SK-N-SH (cell line): ENCODE measurements around the gene FKBP9. TPM values are rescaled to one million over a fixed set of nuclear protein-coding genes. Genes with fewer than 3 reads are reported as not detected.
"Not testable (repeated sequence)": the region's sequence is repeated elsewhere in the genome, so short reads cannot be mapped to it uniquely, and the experiment has no call there.

ENCODE experiments used
- CTCF ChIA-PET: fragments of 300-600, 350-600 bp; formaldehyde crosslinking; extraction: SDS; loops from one replicate; lab custom pipeline; 2021; lab: Yijun Ruan, JAX
- POLR2A ChIA-PET: fragments of 350-600 bp; sonication (Branson Sonifier 250); formaldehyde crosslinking; extraction: SDS; loops from one replicate; lab custom pipeline; 2020; ENCODE audit warnings: antibody characterized with exemption, inconsistent platforms; lab: Yijun Ruan, JAX
- DNase-seq: peaks from one replicate; pipeline ENCODE4 v3.0.0; 2012
- H2AFZ ChIP-seq: fragments of 200-600 bp; sonication (generic); 2 replicates; pipeline ENCODE4 v1.8.1; 2016; ENCODE audit warnings: antibody characterized with exemption, mild to moderate bottlenecking, low read depth
- H3F3A ChIP-seq: fragments of 200-600 bp; sonication (generic); replicated peaks from 2 replicates; pipeline ENCODE3; 2016; ENCODE audit warnings: antibody characterized with exemption, mild to moderate bottlenecking; ENCODE audit not compliant: insufficient read depth
- H3K27ac ChIP-seq, 2 experiments: fragments of 200-500 bp in 1 of 2; fragments of 200-600 bp in 1 of 2; sonication (Bioruptor generic) in 1 of 2; sonication (generic), shearing (Covaris generic) in 1 of 2; 2 replicates each; pipeline versions ENCODE4 v1.5.1 to v1.6.1; 2014 to 2016; ENCODE audit warnings: low read depth in 2 of 2, inconsistent platforms in 1 of 2, low read length in 1 of 2, mild to moderate bottlenecking in 1 of 2, mixed read lengths in 1 of 2
- H3K27me3 ChIP-seq: fragments of 200-600 bp; sonication (generic), shearing (Covaris generic); 2 replicates; pipeline ENCODE4 v1.6.1; 2016; ENCODE audit warnings: mixed run types; ENCODE audit not compliant: insufficient read depth
- H3K36me3 ChIP-seq, 2 experiments: fragments of 200-500 bp in 1 of 2; fragments of 200-600 bp in 1 of 2; sonication (Bioruptor generic) in 1 of 2; sonication (generic) in 1 of 2; replicated peaks in 1 of 2; 2 replicates each; pipeline versions ENCODE3 to v1.5.1; 2014 to 2016; ENCODE audit warnings: low read length in 1 of 2, mild to moderate bottlenecking in 1 of 2; ENCODE audit not compliant: insufficient read depth in 2 of 2, control insufficient read depth in 1 of 2
- H3K4me1 ChIP-seq, 2 experiments: fragments of 200-500 bp in 1 of 2; fragments of 200-600 bp in 1 of 2; sonication (Bioruptor generic) in 1 of 2; sonication (generic), shearing (Covaris generic) in 1 of 2; 2 replicates each; pipeline versions ENCODE4 v1.5.1 to v1.6.1; 2014 to 2016; ENCODE audit warnings: low read depth in 1 of 2, low read length in 1 of 2, mixed run types in 1 of 2; ENCODE audit not compliant: insufficient read depth in 2 of 2, control insufficient read depth in 1 of 2
- H3K4me2 ChIP-seq: fragments of 200-600 bp; sonication (generic), shearing (Covaris generic); 2 replicates; pipeline ENCODE4 v1.6.1; 2017; ENCODE audit warnings: mixed run types
- H3K4me3 ChIP-seq, 2 experiments: fragments of 200-500 bp in 1 of 2; fragments of 200-600 bp in 1 of 2; sonication (Bioruptor generic) in 1 of 2; sonication (generic), shearing (Covaris generic) in 1 of 2; 2 replicates each; pipeline versions ENCODE4 v1.5.1 to v1.8.1; 2014 to 2016; ENCODE audit warnings: low read depth in 2 of 2, inconsistent platforms in 1 of 2, low read length in 1 of 2, mild to moderate bottlenecking in 1 of 2, mixed read lengths in 1 of 2, moderate library complexity in 1 of 2
- H3K79me2 ChIP-seq: fragments of 200-600 bp; sonication (generic); 2 replicates; pipeline ENCODE4 v1.8.1; 2017; ENCODE audit warnings: mild to moderate bottlenecking; ENCODE audit not compliant: insufficient read depth
- H3K9ac ChIP-seq: fragments of 200-600 bp; sonication (generic); 2 replicates; pipeline ENCODE4 v1.6.1; 2017; ENCODE audit warnings: mixed run types
- H3K9me2 ChIP-seq: fragments of 200-600 bp; sonication (generic); 2 replicates; pipeline ENCODE4 v1.6.1; 2017; ENCODE audit warnings: mixed run types
- H3K9me3 ChIP-seq: fragments of 200-600 bp; sonication (generic); 2 replicates; pipeline ENCODE4 v1.6.1; 2017; ENCODE audit warnings: mixed run types, mild to moderate bottlenecking, moderate library complexity
- H4K20me1 ChIP-seq: fragments of 200-600 bp; sonication (generic); 2 replicates; pipeline ENCODE4 v1.6.1; 2017; ENCODE audit warnings: mild to moderate bottlenecking, mixed run types; ENCODE audit not compliant: insufficient read depth
- JUND ChIP-seq: IDR thresholded peaks from 2 replicates; pipeline ENCODE4 v1.4.0; 2012
- NFIC ChIP-seq: IDR thresholded peaks from 2 replicates; pipeline ENCODE4 v1.4.0; 2012; ENCODE audit warnings: borderline replicate concordance
- PBX3 ChIP-seq: IDR thresholded peaks from 2 replicates; pipeline ENCODE4; 2012
- REST ChIP-seq: IDR thresholded peaks from 2 replicates; pipeline ENCODE4 v1.6.1; 2012; ENCODE audit warnings: mild to moderate bottlenecking, low read depth, low read length, moderate library complexity
- TCF12 ChIP-seq: IDR thresholded peaks from 2 replicates; pipeline ENCODE4 v1.4.0; 2012
- WGBS: methylation state at CpG from one replicate; pipeline ENCODE4 v1.1.6; 2017; ENCODE audit warnings: low lambda C conversion rate; 5-methylcytosine and 5-hydroxymethylcytosine counted together
- polyA plus RNA-seq, 3 experiments: library from polyadenylated mRNA; depleted of rRNA; stranded (reverse); fragments of >200 nt; gene quantifications; 2 replicates each; pipeline ENCODE4 v1.2.3, GENCODE V29; 2012

FKBP9 gene
- polyA plus RNA-seq, 1 of the 3 experiments (the other 2 are of a cell fraction), result 211 TPM

- peak; percentile 26; the same call in 1 of the 2 replicates for TF ChIP-seq NFIC
- peak; percentile 64; the same call in 1 of the 2 replicates for TF ChIP-seq TCF12
- peak; percentile 29; the same call in 1 of the 2 replicates for TF ChIP-seq JUND
- 0 out of 2 replicates have a peak, but pooled peaks have one; percentile 20 for TF ChIP-seq REST
- TF ChIP-seq PBX3, result peak; percentile 55; the same call in 1 of the 2 replicates
- peak overlapping the region; percentile 8; the same call in 1 of the 2 replicates for H3K9ac ChIP-seq
- H3K27me3 ChIP-seq, H3K9me3 ChIP-seq, H3K79me2 ChIP-seq, DNase-seq, H3K4me1 ChIP-seq, CTCF ChIA-PET, H3K9me2 ChIP-seq, H4K20me1 ChIP-seq, POLR2A ChIA-PET, H2AFZ ChIP-seq, H3K4me3 ChIP-seq, H3F3A ChIP-seq: not testable (repeated sequence)
- 27% methylated on average over 3 of the region's 5 CpGs for WGBS
- peak overlapping the region; percentile 74 to 92; a peak in 3 of 4 replicates for H3K27ac ChIP-seq
- peaks cover 6 to 24% of the 10 kb centered on the region in 2 experiments for H3K36me3 ChIP-seq
- H3K4me2 ChIP-seq, result peak overlapping the region; percentile 50; the same call in 1 of the 2 replicates
Measured at GRCh38 chr7:32991068-32991585, 33.9 kb downstream of the FKBP9 start.

GRCh38 chr7:32991975-32992700, 34.9 kb downstream of the FKBP9 start:
- peaks cover 6 to 24% of the 10 kb centered on the region in 2 experiments for H3K36me3 ChIP-seq
- H4K20me1 ChIP-seq, H3F3A ChIP-seq, POLR2A ChIA-PET, H2AFZ ChIP-seq, H3K27me3 ChIP-seq, H3K4me3 ChIP-seq, H3K9me3 ChIP-seq, DNase-seq, H3K9me2 ChIP-seq, CTCF ChIA-PET, H3K79me2 ChIP-seq, H3K4me1 ChIP-seq, H3K9ac ChIP-seq, H3K4me2 ChIP-seq: not testable (repeated sequence)
- peak overlapping the region; percentile 29 to 74; a peak in 2 of 4 replicates for H3K27ac ChIP-seq
- WGBS, result 96% methylated on average over 8 of the region's 9 CpGs

GRCh38 chr7:32992750-32993149, 35.5 kb downstream of the FKBP9 start:
- H4K20me1 ChIP-seq, H3K4me2 ChIP-seq, H2AFZ ChIP-seq, CTCF ChIA-PET, POLR2A ChIA-PET, H3K4me3 ChIP-seq, H3K4me1 ChIP-seq, H3K79me2 ChIP-seq, H3K27ac ChIP-seq, H3K9me2 ChIP-seq, H3K9ac ChIP-seq, DNase-seq, H3K27me3 ChIP-seq, H3F3A ChIP-seq, H3K9me3 ChIP-seq: not testable (repeated sequence)
- WGBS, result 92% methylated on average over 5 of the region's 6 CpGs
- H3K36me3 ChIP-seq, result peaks cover 6 to 24% of the 10 kb centered on the region in 2 experiments

- H2AFZ ChIP-seq, H3K9me2 ChIP-seq, H3K4me3 ChIP-seq, CTCF ChIA-PET, DNase-seq, H3K36me3 ChIP-seq, POLR2A ChIA-PET, H3K9me3 ChIP-seq, H3F3A ChIP-seq, H3K27me3 ChIP-seq, H3K79me2 ChIP-seq, H3K4me2 ChIP-seq, H3K9ac ChIP-seq, H4K20me1 ChIP-seq: not testable (repeated sequence)
- 96% methylated on average over 2 of the region's 4 CpGs for WGBS
- peak overlapping the region; percentile 47 to 69; a peak in 3 of 4 replicates for H3K27ac ChIP-seq
- peaks cover 11 to 12% of the 10 kb centered on the region in 2 experiments; a peak in 3 of 4 replicates for H3K4me1 ChIP-seq
Measured at GRCh38 chr7:32997956-32998355, 40.7 kb downstream of the FKBP9 start.
